PFSK-1 (cell line): ENCODE data around the gene NR3C2.

Experiments
- POLR2AphosphoS5 ChIP-seq: IDR thresholded peaks from 2 replicates; pipeline ENCODE4 v1.6.1; 2012; ENCODE audit warnings: low read depth, mild to moderate bottlenecking, control low read depth, low read length, moderate library complexity
- REST ChIP-seq, 2 experiments: IDR thresholded peaks; 2 replicates each; pipeline versions ENCODE4 v1.6.1 to v1.8.0; 2011 to 2012; ENCODE audit warnings: low read depth in 2 of 2, low read length in 2 of 2, control low read depth in 1 of 2, inconsistent platforms in 1 of 2, mild to moderate bottlenecking in 1 of 2, moderate library complexity in 1 of 2; ENCODE audit not compliant: insufficient read depth in 1 of 2
- SIN3A ChIP-seq: IDR thresholded peaks from 2 replicates; pipeline ENCODE4 v1.6.1; 2012; ENCODE audit warnings: mild to moderate bottlenecking, low read length, moderate library complexity, borderline replicate concordance; ENCODE audit not compliant: insufficient read depth
- TAF1 ChIP-seq: IDR thresholded peaks from 2 replicates; pipeline ENCODE4 v1.6.1; 2012; ENCODE audit warnings: low read length, control low read depth, borderline replicate concordance; ENCODE audit not compliant: insufficient read depth

GRCh38 chr4:148094149-148094548, 348.1 kb downstream of the NR3C2 start:
- TF ChIP-seq SIN3A: no peak
- no peak for TF ChIP-seq REST (IDR thresholded peaks at IDR 0.05; ENCODE audit: insufficient read depth in 1 of 2, low read depth in 2 of 2, low read length in 2 of 2)
- no peak for TF ChIP-seq TAF1
- no peak for TF ChIP-seq POLR2AphosphoS5
